ENCODE measurements around the gene GCKR.

DNA sequence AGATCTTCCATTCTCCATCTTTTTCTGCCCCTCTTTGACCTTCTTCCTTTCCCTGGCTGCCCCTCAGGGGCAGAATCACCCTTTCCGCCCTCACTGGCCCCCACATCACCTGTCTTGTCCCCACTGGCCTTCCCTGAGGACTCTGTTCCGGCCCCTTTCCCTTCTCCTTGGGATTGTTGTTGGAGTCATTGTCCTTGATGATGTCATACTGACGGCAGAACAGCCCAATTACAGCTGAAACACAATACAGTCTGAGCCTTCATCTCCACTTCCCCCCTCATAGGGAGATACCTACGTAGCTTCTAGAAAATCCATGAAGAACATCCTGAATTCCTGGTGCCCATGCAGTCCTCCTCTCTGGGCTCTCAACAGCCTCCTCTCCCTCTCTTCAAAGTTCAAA is 4.1 kb upstream of the GCKR start:
- TF ChIP-seq, protein P1, sequence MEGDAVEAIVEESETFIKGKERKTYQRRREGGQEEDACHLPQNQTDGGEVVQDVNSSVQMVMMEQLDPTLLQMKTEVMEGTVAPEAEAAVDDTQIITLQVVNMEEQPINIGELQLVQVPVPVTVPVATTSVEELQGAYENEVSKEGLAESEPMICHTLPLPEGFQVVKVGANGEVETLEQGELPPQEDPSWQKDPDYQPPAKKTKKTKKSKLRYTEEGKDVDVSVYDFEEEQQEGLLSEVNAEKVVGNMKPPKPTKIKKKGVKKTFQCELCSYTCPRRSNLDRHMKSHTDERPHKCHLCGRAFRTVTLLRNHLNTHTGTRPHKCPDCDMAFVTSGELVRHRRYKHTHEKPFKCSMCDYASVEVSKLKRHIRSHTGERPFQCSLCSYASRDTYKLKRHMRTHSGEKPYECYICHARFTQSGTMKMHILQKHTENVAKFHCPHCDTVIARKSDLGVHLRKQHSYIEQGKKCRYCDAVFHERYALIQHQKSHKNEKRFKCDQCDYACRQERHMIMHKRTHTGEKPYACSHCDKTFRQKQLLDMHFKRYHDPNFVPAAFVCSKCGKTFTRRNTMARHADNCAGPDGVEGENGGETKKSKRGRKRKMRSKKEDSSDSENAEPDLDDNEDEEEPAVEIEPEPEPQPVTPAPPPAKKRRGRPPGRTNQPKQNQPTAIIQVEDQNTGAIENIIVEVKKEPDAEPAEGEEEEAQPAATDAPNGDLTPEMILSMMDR (tag by site-specific recombination; IDR thresholded peaks at IDR 0.05), result no peak
- TF ChIP-seq, protein P2, sequence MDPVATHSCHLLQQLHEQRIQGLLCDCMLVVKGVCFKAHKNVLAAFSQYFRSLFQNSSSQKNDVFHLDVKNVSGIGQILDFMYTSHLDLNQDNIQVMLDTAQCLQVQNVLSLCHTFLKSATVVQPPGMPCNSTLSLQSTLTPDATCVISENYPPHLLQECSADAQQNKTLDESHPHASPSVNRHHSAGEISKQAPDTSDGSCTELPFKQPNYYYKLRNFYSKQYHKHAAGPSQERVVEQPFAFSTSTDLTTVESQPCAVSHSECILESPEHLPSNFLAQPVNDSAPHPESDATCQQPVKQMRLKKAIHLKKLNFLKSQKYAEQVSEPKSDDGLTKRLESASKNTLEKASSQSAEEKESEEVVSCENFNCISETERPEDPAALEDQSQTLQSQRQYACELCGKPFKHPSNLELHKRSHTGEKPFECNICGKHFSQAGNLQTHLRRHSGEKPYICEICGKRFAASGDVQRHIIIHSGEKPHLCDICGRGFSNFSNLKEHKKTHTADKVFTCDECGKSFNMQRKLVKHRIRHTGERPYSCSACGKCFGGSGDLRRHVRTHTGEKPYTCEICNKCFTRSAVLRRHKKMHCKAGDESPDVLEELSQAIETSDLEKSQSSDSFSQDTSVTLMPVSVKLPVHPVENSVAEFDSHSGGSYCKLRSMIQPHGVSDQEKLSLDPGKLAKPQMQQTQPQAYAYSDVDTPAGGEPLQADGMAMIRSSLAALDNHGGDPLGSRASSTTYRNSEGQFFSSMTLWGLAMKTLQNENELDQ (tag by site-specific recombination; IDR thresholded peaks at IDR 0.05; ENCODE audit: low read depth), result no peak
- no peak; the same call in 1 of the 2 replicates for TF ChIP-seq ZNF335 (tag by site-specific recombination; conservative IDR thresholded peaks at IDR 0.05)
- TF ChIP-seq OSR2 (tag by site-specific recombination; IDR thresholded peaks at IDR 0.05), result no peak
- TF ChIP-seq ZBTB48 (tag by site-specific recombination; IDR thresholded peaks at IDR 0.05), result no peak
- TF ChIP-seq, protein P3, sequence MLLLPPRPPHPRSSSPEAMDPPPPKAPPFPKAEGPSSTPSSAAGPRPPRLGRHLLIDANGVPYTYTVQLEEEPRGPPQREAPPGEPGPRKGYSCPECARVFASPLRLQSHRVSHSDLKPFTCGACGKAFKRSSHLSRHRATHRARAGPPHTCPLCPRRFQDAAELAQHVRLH (tag by site-specific recombination; IDR thresholded peaks at IDR 0.05), result no peak
- TF ChIP-seq ZBTB8A (tag by site-specific recombination; IDR thresholded peaks at IDR 0.05), result no peak

Measured in HEK293 (cell line).